Pancreas (tissue), 10 donors: Measurements from ENCODE around the gene NDUFAF8. TPM values are rescaled to one million over a fixed set of nuclear protein-coding genes. Genes with fewer than 3 reads are reported as not detected.

Experiments
- ATAC-seq, 4 donors: fragments of 200-7000 bp; cut with Tn5 transposase; one replicate each; pipeline versions ENCODE4 v1.8.0 to v1.9.1; 2020; ENCODE audit warnings: mild to moderate bottlenecking in 4 of 4, moderate library complexity in 4 of 4
- DNase-seq, 6 donors: peaks; one replicate each; pipeline ENCODE4 v3.0.0-alpha.2; 2020
- FAIRE-seq: peaks from 2 replicates; lab custom pipeline; 2012; peaks lifted over from hg19 to GRCh38; lab: Jason Lieb, UNC
- H3K27ac ChIP-seq, 4 donors: fragments of 200-600 bp; sonication (generic); 1 replicate in 3 of 4; 2 replicates in 1 of 4; pipeline versions ENCODE4 v1.5.0 to v1.8.0; 2020
- H3K27me3 ChIP-seq, 4 donors: fragments of 200-600 bp; one replicate each; pipeline ENCODE4 v1.8.0; 2021
- H3K36me3 ChIP-seq, 3 donors: fragments of 200-600 bp; sonication (generic) in 1 of 3; one replicate each; pipeline versions ENCODE4 v1.5.0 to v1.8.0; 2020 to 2021
- H3K4me1 ChIP-seq, 3 donors: fragments of 200-600 bp; one replicate each; pipeline ENCODE4 v1.8.0; 2021
- H3K4me3 ChIP-seq, 4 donors: fragments of 200-600 bp; sonication (generic) in 2 of 4; one replicate each; pipeline versions ENCODE4 v1.5.0 to v1.8.0; 2020 to 2021
- H3K9me3 ChIP-seq, 4 donors: fragments of 200-600 bp; one replicate each; pipeline ENCODE4 v1.8.0; 2021
- CTCF ChIP-seq, 4 donors: fragments of 200-600 bp; sonication (generic) in 3 of 4; IDR thresholded peaks; one replicate each; pipeline versions ENCODE4 v1.5.0 to v1.8.0; 2021; ENCODE audit warnings: antibody characterized with exemption in 4 of 4
- WGBS, 2 donors: extraction: QIAGEN DNeasy Blood & Tissue Kit; methylation state at CpG; one replicate each; pipeline ENCODE4 v1.1.7; 2013; 5-methylcytosine and 5-hydroxymethylcytosine counted together
- intact Hi-C, 3 donors: fragments of 100-400 bp; cut with DNase I; formaldehyde crosslinking; loops; one replicate each; pipeline versions ENCODE4 v1.11.1 to v1.14.2; 2022
- polyA plus RNA-seq, 2 donors: library from polyadenylated mRNA; stranded (reverse); fragments of 200-250 nt; gene quantifications; one replicate each; pipeline ENCODE4 v1.2.3, GENCODE V29; 2013
- total RNA-seq, 6 donors: library from RNA; stranded (reverse); fragmentation: NEBNext Ultra II Directional in 4 of 6; extraction: Animal tissue kit (Norgen Biotek cat#: 25700) in 4 of 6; gene quantifications; one replicate each; pipeline versions ENCODE4 v1.2.1 to v1.2.4, GENCODE V29; 2021 to 2023
- donor health status: healthy with polysubstance abuse.
- donor health status: DM: no; HTN: no; CAD: no; lungs with moderate emphysema.
- donor health status: DM: no; HTN: no; CAD: no.
- donor health status: control.
- donor health status: control.
- donor health status: Bipolar disorder and iron deficiency.
- donor health status: DM: yes; HTN: yes; CAD: no.
- donor health status: DM: no; HTN: no; CAD: no.
- donor health status: DM: no; HTN: no; CAD: no.
- donor health status: DM: yes; HTN: yes; CAD: no.

NDUFAF8 gene
- total and polyA plus RNA-seq, 8 donors, result 17.5 to 34.1 (median 21.9) TPM

GRCh38 chr17:81289627-81290026 lies 50.5 kb downstream of the NDUFAF8 start:
- Histone ChIP-seq H3K4me1 (peaks cover 0 to 15% (median 0%) of the 10 kb centered on the region in 3 donors), H3K27ac (no peak overlapping the region), H3K9me3 (no peaks in the 10 kb centered on the region), H3K4me3 (no peak overlapping the region), H3K27me3 (no peaks in the 10 kb centered on the region), H3K36me3 (peaks cover 0 to 17% (median 9%) of the 10 kb centered on the region in 3 donors)
- no peak for FAIRE-seq
- no peak for ATAC-seq
- TF ChIP-seq CTCF (IDR thresholded peaks at IDR 0.05), result no peak
- WGBS, 2 donors, result 92 to 95% methylated on average over 21 of the region's 21 CpGs
- intact Hi-C loops, result loop anchor here in 2 of 3 donors (5.0 to 10.0 kb wide), 2 partner anchors 105 to 193 kb away; partner anchors contain the start of gene BAHCC1 (in 1 of the 2)
- peak in 2 of 6 donors; percentile 26 to 64 for DNase-seq

- DNase-seq, result no peak
- intact Hi-C loops, result loop anchor here in 2 of 3 donors (5.0 to 10.0 kb wide), 2 partner anchors 105 to 192 kb away; partner anchors contain the start of gene BAHCC1 (in 1 of the 2)
- Histone ChIP-seq H3K4me3 (no peak overlapping the region), H3K4me1 (peaks cover 0 to 15% (median 0%) of the 10 kb centered on the region in 3 donors), H3K27ac (no peak overlapping the region), H3K27me3 (no peaks in the 10 kb centered on the region), H3K9me3 (no peaks in the 10 kb centered on the region), H3K36me3 (peaks cover 0 to 15% (median 9%) of the 10 kb centered on the region in 3 donors)
- no peak for ATAC-seq
- no peak for FAIRE-seq
- 90 to 93% methylated on average over 5 of the region's 5 CpGs for WGBS, 2 donors
- no peak for TF ChIP-seq CTCF (IDR thresholded peaks at IDR 0.05)
These were observed 51.1 kb downstream of the NDUFAF8 start for GRCh38 chr17:81290230-81290629.

Other genes starting within 250 kb of the NDUFAF8 start
- gene CHMP6, start 247.5 kb upstream of the NDUFAF8 start, total RNA-seq, result 10 to 100 TPM in 4 of 6 donors, 1 to 10 TPM in 2; 9.5 to 15.1 (median 12.4) TPM
- gene CHMP6, start 247.5 kb upstream of the NDUFAF8 start, polyA plus RNA-seq, result 10 to 100 TPM; 22.4 to 30.8 TPM
- 10 to 100 TPM in 3 of 6 donors, 1 to 10 TPM in 3; 4.7 to 13.2 (median 8.6) TPM for gene BAIAP2, start 204.2 kb upstream of the NDUFAF8 start, total RNA-seq
- gene BAIAP2, start 204.2 kb upstream of the NDUFAF8 start, polyA plus RNA-seq, result 10 to 100 TPM; 11.6 to 16.4 TPM
- under 1 TPM in 4 of 6 donors, not detected in 2; 0.12 to 0.51 (median 0.27) TPM for gene PVALEF, start 73.8 kb upstream of the NDUFAF8 start, total RNA-seq
- gene PVALEF, start 73.8 kb upstream of the NDUFAF8 start, polyA plus RNA-seq, result under 1 TPM; 0.11 to 0.12 TPM
- gene AATK, start 73.1 kb upstream of the NDUFAF8 start, total RNA-seq, result 10 to 100 TPM; 24.9 to 49.6 (median 30.1) TPM
- 10 to 100 TPM; 24.3 to 40.1 TPM for gene AATK, start 73.1 kb upstream of the NDUFAF8 start, polyA plus RNA-seq
- 1 to 10 TPM; 3.4 to 6.9 (median 4.1) TPM for gene CEP131, start 16.4 kb upstream of the NDUFAF8 start, total RNA-seq
- 10 to 100 TPM; 22.5 to 22.8 TPM for gene CEP131, start 16.4 kb upstream of the NDUFAF8 start, polyA plus RNA-seq
- gene TEPSIN, start 263 bp upstream of the NDUFAF8 start, total RNA-seq, result 10 to 100 TPM; 13.8 to 30.7 (median 16.1) TPM
- 10 to 100 TPM; 54.4 to 98.5 TPM for gene TEPSIN, start 263 bp upstream of the NDUFAF8 start, polyA plus RNA-seq
- gene SLC38A10, start 56.0 kb downstream of the NDUFAF8 start, total RNA-seq, result 100 to 1,000 TPM in 1 of 6 donors, 10 to 100 TPM in 5; 72.8 to 119 (median 95.7) TPM
- 100 to 1,000 TPM; 138 to 190 TPM for gene SLC38A10, start 56.0 kb downstream of the NDUFAF8 start, polyA plus RNA-seq
- gene BAHCC1, start 156.1 kb downstream of the NDUFAF8 start, total RNA-seq, result 10 to 100 TPM in 2 of 6 donors, 1 to 10 TPM in 4; 8.0 to 11.5 (median 9.6) TPM
- 10 to 100 TPM; 11.4 to 24.1 TPM for gene BAHCC1, start 156.1 kb downstream of the NDUFAF8 start, polyA plus RNA-seq